ENCODE data around the gene DAB2IP.

DNA sequence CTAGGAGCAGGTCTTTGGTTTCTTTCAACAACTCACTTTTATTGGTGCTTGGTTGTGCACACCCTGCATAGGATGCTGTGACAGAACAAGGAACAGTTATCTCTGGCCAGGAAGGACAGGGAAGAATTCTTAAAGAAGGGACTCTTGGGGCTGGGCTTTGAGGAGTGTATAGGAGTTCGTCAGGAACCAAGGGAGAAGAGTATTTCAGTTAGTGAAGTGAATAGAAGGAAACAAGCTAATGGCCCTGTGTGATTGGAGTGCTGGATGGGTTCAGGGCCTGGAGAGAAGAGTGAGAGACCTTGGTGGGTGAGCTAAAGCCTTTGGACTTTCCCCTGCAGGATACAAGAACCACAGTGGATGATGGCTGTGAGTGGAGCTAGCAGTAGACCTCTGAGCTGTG lies 32.2 kb downstream of the DAB2IP start:
- TF ChIP-seq, protein P1, sequence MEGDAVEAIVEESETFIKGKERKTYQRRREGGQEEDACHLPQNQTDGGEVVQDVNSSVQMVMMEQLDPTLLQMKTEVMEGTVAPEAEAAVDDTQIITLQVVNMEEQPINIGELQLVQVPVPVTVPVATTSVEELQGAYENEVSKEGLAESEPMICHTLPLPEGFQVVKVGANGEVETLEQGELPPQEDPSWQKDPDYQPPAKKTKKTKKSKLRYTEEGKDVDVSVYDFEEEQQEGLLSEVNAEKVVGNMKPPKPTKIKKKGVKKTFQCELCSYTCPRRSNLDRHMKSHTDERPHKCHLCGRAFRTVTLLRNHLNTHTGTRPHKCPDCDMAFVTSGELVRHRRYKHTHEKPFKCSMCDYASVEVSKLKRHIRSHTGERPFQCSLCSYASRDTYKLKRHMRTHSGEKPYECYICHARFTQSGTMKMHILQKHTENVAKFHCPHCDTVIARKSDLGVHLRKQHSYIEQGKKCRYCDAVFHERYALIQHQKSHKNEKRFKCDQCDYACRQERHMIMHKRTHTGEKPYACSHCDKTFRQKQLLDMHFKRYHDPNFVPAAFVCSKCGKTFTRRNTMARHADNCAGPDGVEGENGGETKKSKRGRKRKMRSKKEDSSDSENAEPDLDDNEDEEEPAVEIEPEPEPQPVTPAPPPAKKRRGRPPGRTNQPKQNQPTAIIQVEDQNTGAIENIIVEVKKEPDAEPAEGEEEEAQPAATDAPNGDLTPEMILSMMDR (conservative IDR thresholded peaks at IDR 0.05), result no peak
- no peak for TF ChIP-seq EZH2 (IDR thresholded peaks at IDR 0.05; ENCODE audit: low read depth)

Data from PC-9 (cell line).